IPS-20b (cell line): ENCODE results near the gene GRAP2.

Experiments
- H3K27ac ChIP-seq: one replicate; pipeline ENCODE4 v1.5.1; 2013; ENCODE audit warnings: low read length
- H3K27me3 ChIP-seq: 2 replicates; pipeline ENCODE4 v1.6.1; 2013; ENCODE audit warnings: mild to moderate bottlenecking, low read length, inconsistent platforms; ENCODE audit not compliant: insufficient read depth
- H3K36me3 ChIP-seq: 2 replicates; pipeline ENCODE4 v1.6.1; 2013; ENCODE audit warnings: low read depth, mild to moderate bottlenecking, inconsistent platforms, low read length, moderate library complexity; ENCODE audit not compliant: insufficient read depth
- H3K4me1 ChIP-seq: 2 replicates; pipeline ENCODE4 v1.6.1; 2013; ENCODE audit warnings: mild to moderate bottlenecking, control low read depth, inconsistent platforms, low read length, moderate library complexity; ENCODE audit not compliant: insufficient read depth
- H3K4me3 ChIP-seq: 2 replicates; pipeline ENCODE4 v1.5.1; 2013; ENCODE audit warnings: mild to moderate bottlenecking, low read length, inconsistent platforms
- H3K9ac ChIP-seq: 2 replicates; pipeline ENCODE4 v1.6.1; 2013; ENCODE audit warnings: low read depth, mild to moderate bottlenecking, inconsistent platforms, low read length, moderate library complexity
- H3K9me3 ChIP-seq: 2 replicates; pipeline ENCODE4 v1.6.1; 2013; ENCODE audit warnings: mild to moderate bottlenecking, low read depth, low read length, inconsistent platforms; ENCODE audit not compliant: insufficient read depth

The GRAP2 gene

DNA sequence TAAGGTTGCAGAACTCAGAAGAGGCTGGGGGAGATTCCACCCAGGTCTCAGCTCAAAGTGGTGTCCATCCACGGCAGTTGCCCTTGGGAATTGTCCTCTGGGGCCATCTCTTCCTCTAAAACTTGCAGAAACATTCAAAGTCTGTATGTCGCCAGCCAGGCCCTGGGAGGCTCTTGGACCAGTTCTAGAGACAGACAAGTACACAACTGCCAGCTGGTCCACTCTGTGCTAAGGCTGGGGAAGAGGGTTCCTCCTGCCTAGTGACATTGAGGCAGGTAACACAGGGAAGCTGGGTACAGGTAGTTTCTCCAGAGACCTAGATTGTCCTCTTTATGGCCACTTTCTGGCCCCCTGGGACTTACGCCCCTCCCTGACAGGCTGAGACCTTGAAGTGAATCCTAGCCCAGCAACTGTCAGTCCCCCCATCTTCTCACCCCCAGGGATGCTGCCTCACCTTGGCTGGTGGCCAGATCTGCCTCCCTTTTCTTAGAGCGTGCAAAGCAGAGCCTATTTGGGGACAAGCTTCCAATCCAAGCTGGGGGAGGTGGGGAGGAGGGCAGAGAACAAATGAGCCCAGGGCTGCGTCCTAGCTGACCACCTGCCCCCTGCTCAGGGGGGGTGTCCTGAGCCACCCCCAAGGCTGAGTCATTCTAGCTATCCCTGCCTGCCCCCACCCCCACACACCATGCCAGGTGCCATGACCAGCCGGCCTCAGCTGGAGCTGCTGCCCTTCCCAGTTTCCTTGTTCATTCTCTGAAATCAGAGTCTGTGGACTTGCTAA, 102.2 kb downstream of the GRAP2 start:
- H3K4me1 ChIP-seq, result peaks cover 37% of the 10 kb centered on the region

DNA sequence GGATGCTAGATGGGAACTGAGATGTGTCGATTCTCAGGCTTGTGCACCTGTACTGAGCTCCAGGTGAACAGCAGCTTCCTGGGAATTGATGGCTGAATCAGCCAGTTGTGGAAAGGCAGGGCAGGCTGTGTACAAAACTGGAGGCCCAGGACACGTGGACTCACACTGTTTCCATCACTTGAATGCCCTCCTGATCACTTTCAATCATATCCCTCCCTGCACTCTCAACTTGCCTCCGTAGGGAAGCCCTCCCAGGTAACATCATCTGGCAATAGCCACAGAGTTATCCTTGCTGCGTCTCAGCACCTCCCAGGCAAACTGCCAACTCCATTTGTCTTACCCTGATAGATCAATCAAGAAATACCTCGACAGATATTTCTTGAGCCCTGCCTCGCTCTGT, 104.0 kb downstream of the GRAP2 start:
- no peaks in the 10 kb centered on the region; the same call in 1 of the 2 replicates for H3K27me3 ChIP-seq
- H3K27ac ChIP-seq, result no peak overlapping the region
- no peaks in the 10 kb centered on the region for H3K9me3 ChIP-seq
- no peaks in the 10 kb centered on the region for H3K36me3 ChIP-seq
- H3K4me1 ChIP-seq, result peaks cover 43% of the 10 kb centered on the region
- H3K9ac ChIP-seq, result no peak overlapping the region
- H3K4me3 ChIP-seq, result no peak overlapping the region

More for the DNA sequence above, 102.2 kb downstream of the GRAP2 start:
- H3K36me3 ChIP-seq, result no peaks in the 10 kb centered on the region
- no peak overlapping the region for H3K27ac ChIP-seq
- no peak overlapping the region for H3K9ac ChIP-seq
- H3K9me3 ChIP-seq, result no peaks in the 10 kb centered on the region
- no peaks in the 10 kb centered on the region; the same call in 1 of the 2 replicates for H3K27me3 ChIP-seq
- no peak overlapping the region for H3K4me3 ChIP-seq

DNA sequence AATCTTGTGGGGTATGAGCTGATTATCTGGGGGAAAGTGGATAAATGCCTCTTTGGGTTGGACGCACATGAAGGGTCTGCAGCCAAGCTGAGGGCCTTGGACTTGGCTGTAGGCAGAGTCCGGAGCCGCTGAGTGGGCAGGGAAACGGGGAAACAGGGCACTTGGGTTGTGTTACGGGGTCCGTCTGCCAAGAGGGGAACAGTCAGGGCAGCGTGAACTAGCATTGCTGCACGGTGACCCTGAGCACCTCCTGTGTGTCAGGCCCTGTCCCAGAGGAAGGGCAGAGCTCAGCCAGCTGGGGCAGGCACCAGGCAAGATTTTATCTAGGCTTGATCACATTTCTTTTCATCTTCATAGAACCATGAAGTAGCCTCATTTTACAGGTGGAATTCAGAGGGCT, 105.8 kb downstream of the GRAP2 start:
- Histone ChIP-seq H3K36me3 (no peaks in the 10 kb centered on the region), H3K4me1 (peaks cover 37% of the 10 kb centered on the region), H3K9ac (no peak overlapping the region), H3K27ac (no peak overlapping the region), H3K27me3 (no peaks in the 10 kb centered on the region; the same call in 1 of the 2 replicates), H3K9me3 (no peaks in the 10 kb centered on the region), H3K4me3 (no peak overlapping the region)

DNA sequence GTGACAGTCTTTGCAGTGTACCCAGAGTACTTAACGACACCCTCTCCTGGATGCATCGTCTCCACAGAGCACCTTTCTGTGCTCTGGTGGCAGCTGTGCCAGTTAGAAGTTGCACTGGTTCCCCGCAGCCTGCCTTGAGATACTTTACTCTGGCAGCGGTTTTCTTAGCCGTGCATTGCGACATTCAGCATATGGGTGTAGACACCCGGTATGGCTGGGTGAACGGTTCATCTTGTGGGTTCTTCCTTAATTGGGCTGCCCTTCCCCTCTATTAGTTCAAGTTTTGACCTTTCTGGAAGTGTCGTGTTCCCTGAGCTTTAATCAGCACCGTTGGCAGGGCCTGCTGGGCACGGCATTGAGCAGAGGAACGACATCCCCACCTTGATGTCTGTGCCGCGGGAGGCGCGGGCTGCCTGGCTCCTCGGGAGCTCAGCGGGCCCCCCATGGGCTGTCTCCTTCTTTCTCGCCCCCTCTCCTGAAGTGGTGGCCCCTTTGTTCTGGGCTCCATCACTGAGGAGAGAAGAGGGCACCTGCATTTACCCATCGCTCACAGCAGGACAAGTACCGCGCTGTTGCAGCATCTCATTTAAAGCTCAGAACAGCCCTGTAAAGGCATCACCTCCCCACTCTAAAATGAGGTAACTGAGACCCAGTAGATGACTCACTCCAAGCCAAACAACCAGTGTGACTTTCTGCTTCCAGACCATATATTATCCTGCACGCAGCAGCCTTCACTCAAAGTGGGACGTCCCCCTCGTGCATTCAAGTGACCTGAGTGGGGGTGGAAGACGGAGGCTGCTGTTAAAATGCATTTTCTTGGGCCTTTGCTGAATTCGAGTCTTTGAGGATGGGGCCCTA, 107.2 kb downstream of the GRAP2 start:
- H3K4me3 ChIP-seq, result no peak overlapping the region

DNA sequence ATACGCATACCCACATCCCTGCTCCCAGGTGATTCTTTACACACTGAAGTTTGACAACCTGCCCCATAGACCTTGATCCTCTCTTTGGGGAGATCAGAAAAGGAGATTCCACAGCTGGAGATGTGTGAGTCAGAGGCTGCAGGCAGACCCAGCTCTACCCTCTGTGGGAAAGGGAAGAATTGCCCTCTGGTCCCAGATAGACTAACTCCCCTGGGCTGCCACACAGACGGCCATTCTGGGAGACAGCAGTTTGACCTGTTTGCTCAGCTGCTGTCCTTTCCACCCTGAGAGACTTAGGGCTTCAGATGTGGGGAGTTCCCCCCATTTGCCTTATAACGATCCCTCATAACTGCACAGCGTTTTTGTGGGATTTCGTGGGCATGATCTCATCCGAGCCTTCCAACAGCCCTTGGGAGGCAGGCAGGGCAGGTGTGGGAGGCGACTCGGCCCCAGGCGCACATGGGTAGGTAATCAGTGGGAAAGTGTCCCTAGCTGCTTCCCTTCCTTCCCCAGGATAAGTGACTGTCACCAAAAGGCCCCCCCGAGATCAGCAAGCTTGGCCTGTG, 107.9 kb downstream of the GRAP2 start:
- H3K4me3 ChIP-seq, result no peak overlapping the region
- H3K9me3 ChIP-seq, result no peaks in the 10 kb centered on the region
- H3K27ac ChIP-seq, result no peak overlapping the region
- H3K36me3 ChIP-seq, result no peaks in the 10 kb centered on the region
- H3K9ac ChIP-seq, result peak overlapping the region; percentile 5; the same call in 1 of the 2 replicates
- H3K4me1 ChIP-seq, result peaks cover 20% of the 10 kb centered on the region
- no peaks in the 10 kb centered on the region; the same call in 1 of the 2 replicates for H3K27me3 ChIP-seq

More for the DNA sequence above, 107.2 kb downstream of the GRAP2 start:
- Histone ChIP-seq H3K27me3 (no peaks in the 10 kb centered on the region; the same call in 1 of the 2 replicates), H3K27ac (no peak overlapping the region), H3K4me1 (peaks cover 25% of the 10 kb centered on the region), H3K9me3 (no peaks in the 10 kb centered on the region), H3K9ac (no peak overlapping the region; the same call in 1 of the 2 replicates), H3K36me3 (no peaks in the 10 kb centered on the region)

DNA sequence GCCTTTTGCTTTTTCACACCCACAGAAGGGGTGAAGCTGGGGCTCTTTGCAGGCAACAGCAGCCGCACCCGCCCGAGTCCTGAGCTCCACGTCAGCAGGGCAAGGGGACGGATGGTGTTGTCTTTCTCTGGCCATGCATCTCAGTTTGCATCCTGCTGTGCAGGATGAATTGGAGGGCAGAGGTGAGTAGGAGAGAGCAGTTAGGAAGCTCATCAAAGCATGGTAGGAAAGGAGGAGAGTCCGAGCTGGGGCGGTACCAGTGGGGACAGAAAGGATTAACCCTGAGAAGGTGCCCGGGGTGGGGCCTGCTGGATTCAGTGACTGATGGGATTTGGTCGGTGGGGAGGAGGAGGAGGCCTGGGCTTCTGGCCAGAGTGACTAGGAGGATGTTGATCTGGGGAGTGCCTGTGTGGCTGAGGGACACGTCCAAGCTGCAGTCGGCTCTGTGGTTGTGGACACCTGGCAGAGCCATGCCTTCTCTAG, 108.4 kb downstream of the GRAP2 start:
- H3K4me3 ChIP-seq, result peak overlapping the region; percentile 16; the same call in 1 of the 2 replicates
- H3K36me3 ChIP-seq, result no peaks in the 10 kb centered on the region
- H3K9ac ChIP-seq, result peak overlapping the region; percentile 25; the same call in 1 of the 2 replicates
- H3K4me1 ChIP-seq, result peaks cover 20% of the 10 kb centered on the region
- no peaks in the 10 kb centered on the region; the same call in 1 of the 2 replicates for H3K27me3 ChIP-seq
- no peaks in the 10 kb centered on the region for H3K9me3 ChIP-seq
- H3K27ac ChIP-seq, result no peak overlapping the region

DNA sequence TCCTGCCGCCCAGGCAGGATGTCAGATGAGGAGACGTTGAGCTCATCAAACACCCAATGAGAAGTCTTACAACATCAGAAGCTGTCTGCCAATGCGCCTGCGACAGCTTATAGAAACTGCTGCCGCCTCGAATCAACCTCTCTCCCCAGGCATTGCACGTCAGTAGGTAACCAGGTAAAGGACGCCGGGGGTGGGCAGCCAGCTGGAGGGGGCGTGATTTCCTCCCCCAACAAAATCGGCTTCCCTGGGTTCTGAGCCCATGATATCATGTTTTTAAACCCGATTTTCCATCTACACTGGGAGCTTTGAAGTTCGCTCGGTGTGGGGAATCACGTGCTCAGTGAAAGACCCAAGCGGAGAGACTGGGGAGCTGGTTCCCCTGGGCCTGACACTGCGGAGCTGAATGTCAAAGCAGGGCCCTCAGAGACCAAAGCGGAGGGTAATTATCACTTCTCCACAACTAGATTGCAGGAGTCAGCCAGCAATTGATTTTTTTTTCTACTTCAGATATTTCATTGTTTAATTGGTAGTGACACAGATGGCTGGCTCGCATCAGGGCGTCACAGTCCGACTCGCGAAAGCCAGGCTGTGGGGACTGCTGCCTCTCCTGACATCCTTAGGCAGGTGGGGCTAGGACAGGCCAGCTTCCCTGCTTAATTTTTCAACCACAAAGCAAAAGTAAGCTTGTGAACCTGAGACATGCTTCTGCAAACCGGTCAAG, 109.2 kb downstream of the GRAP2 start:
- Histone ChIP-seq H3K27ac (no peak overlapping the region), H3K4me1 (peaks cover 20% of the 10 kb centered on the region), H3K27me3 (no peaks in the 10 kb centered on the region; the same call in 1 of the 2 replicates), H3K9me3 (no peaks in the 10 kb centered on the region), H3K4me3 (peak overlapping the region; percentile 16; the same call in 1 of the 2 replicates), H3K36me3 (no peaks in the 10 kb centered on the region), H3K9ac (peak overlapping the region; percentile 25; the same call in 1 of the 2 replicates)

DNA sequence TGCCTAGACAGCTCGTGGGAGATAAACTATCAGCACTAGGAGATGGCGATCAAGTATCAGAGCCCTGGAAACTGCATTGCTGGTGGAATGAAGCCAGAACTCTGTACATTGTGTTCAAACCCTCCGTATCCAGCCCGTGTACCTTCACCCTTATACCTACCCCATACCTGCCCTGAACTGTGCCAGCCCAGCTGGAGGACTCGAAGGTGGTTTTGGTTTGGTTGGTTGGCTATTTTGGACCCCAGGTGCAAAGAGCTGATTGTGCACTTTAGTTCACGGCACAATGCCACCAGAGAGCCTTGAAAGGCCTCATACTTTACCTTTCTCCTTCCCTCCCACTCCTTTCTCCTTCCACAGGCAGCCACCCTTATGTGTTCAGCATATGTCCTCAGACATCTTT, 109.9 kb downstream of the GRAP2 start:
- Histone ChIP-seq H3K9ac (no peak overlapping the region), H3K9me3 (no peaks in the 10 kb centered on the region), H3K27ac (no peak overlapping the region), H3K36me3 (no peaks in the 10 kb centered on the region), H3K4me3 (no peak overlapping the region), H3K27me3 (no peaks in the 10 kb centered on the region; the same call in 1 of the 2 replicates), H3K4me1 (peaks cover 20% of the 10 kb centered on the region)

DNA sequence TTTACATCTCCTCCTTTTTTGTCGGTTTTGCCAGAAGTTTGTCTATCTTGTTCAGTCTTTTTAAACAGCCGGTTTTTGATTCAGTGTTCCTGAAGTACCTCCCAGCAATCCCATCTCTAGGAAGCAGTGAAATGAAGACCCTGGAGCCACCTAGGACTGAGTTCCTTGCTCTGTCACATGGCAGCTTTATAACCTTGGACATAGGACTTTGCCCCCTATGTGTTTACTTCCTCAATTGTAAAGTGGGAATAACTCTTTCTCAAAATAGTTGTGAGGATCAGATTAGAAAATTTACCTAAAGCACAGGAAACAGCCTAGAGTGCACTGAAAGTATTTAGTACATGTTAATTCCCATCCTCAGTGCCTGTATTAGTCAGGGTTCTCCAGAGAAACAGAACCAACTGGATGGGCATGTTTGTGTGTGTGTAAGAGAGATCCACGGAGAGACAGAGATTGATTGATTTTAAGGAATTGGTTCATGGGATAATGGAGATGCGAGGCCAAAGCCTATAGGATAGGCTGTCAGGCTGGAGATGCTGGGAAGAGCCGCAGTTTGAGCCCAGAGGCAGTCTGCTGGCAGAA, 113.9 kb downstream of the GRAP2 start:
- Histone ChIP-seq H3K9ac (no peak overlapping the region), H3K27ac (no peak overlapping the region), H3K27me3 (no peaks in the 10 kb centered on the region), H3K36me3 (peaks cover 10% of the 10 kb centered on the region), H3K4me3 (no peak overlapping the region), H3K9me3 (no peaks in the 10 kb centered on the region), H3K4me1 (peaks cover 4% of the 10 kb centered on the region; the same call in 1 of the 2 replicates)

DNA sequence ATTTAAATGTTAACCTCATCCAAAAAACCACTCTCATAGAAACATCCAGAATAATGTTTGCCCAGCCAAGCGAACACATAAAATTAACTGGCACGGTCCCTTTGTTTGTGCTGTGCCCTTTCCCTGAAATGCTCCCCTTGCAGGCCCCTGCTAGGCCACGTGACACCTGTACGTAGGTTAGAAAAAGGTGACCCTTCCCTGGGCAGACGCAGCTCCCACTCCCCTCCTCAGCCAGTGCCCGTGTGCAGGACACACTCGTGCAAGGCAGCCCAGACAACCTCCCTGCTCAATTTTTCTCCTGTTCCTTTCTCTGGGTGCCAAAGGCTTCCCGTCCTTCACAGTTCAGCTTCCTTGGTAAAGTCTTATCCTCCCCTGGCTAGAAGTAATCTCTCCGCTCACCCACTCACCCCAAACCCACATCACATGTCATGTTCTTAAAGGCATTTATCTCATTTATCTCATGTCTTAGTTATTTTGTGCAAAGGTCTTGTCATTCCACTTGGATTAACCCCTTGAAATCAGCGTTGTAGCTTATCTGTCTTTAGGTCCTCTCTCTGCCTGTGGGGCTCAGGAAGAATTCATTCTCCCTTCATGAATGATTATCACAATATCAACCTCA, 114.6 kb downstream of the GRAP2 start:
- no peaks in the 10 kb centered on the region for H3K9me3 ChIP-seq
- no peaks in the 10 kb centered on the region for H3K4me1 ChIP-seq
- H3K27ac ChIP-seq, result no peak overlapping the region
- no peaks in the 10 kb centered on the region for H3K27me3 ChIP-seq
- peaks cover 16% of the 10 kb centered on the region for H3K36me3 ChIP-seq
- H3K4me3 ChIP-seq, result no peak overlapping the region
- H3K9ac ChIP-seq, result no peak overlapping the region
